Panc1 (cell line): Measurements from ENCODE around the gene PARVG.

Experiments used
- POLR2AphosphoS5 ChIP-seq: IDR thresholded peaks from 2 replicates; pipeline ENCODE4 v1.6.1; 2012; ENCODE audit warnings: mild to moderate bottlenecking, low read depth, low read length, moderate library complexity
- SIN3A ChIP-seq: IDR thresholded peaks from 2 replicates; pipeline ENCODE4 v1.6.1; 2012; ENCODE audit warnings: low read depth, mild to moderate bottlenecking, low read length, moderate library complexity, borderline replicate concordance; ENCODE audit not compliant: insufficient read depth
- TF ChIP-seq, protein P1 (sequence below): fragments of 450-650 bp; IDR thresholded peaks from 2 replicates; pipeline ENCODE4 v1.5.1; 2017; ENCODE audit warnings: mild to moderate bottlenecking
- TF ChIP-seq, protein P2 (sequence below), 2 experiments: IDR thresholded peaks; 2 replicates each; pipeline ENCODE4 v1.6.1; 2011 to 2012; ENCODE audit warnings: low read depth in 2 of 2, control low read depth in 1 of 2, low read length in 1 of 2, mild to moderate bottlenecking in 1 of 2, moderate library complexity in 1 of 2; ENCODE audit not compliant: insufficient read depth in 1 of 2

DNA sequence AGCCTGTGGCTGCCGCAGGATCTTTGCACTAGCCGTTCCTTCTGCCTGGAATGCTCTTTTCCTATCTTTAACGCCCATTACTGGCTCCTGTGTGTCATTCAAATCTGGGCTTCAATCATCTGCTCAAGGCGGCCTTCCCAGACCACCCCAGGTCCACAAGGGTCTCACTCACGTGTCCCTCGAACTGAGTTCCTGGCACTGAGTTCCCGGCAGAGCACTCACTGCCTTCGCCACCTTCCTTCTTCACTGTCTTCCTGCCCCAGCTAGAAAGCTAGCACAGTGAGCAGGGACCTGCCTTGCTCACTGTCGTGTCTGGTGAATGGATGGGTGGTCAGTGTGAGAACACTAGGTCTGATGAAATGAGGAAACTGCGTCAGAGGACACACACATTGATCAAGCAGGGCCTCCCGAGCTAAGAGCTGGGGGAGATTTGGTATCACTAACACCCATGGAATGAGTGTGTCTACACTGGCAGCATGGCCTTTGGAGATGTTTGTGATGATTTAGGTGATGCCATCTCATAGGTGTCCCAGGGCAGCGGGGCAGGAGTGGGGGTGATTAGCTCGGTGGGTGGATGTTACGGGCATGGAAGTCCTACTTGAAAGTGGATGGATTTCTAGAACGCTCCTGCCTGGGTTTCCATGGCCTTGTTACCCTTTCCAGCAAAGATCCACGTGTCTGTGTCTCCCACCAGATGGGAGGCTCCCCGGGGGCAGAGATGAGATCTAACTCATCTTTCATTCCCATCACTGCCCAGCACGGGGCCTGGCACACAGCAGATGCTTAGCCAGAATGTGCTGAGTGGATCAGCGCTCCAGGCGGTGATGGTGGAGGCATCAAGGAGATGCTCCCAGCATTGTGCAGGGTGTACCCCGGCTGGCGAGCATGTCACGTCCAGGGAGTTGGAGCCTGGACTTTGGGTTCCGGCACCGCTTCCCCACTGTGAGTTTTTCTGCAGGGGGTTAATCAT is 67.5 kb downstream of the PARVG start:
- TF ChIP-seq, protein P1, sequence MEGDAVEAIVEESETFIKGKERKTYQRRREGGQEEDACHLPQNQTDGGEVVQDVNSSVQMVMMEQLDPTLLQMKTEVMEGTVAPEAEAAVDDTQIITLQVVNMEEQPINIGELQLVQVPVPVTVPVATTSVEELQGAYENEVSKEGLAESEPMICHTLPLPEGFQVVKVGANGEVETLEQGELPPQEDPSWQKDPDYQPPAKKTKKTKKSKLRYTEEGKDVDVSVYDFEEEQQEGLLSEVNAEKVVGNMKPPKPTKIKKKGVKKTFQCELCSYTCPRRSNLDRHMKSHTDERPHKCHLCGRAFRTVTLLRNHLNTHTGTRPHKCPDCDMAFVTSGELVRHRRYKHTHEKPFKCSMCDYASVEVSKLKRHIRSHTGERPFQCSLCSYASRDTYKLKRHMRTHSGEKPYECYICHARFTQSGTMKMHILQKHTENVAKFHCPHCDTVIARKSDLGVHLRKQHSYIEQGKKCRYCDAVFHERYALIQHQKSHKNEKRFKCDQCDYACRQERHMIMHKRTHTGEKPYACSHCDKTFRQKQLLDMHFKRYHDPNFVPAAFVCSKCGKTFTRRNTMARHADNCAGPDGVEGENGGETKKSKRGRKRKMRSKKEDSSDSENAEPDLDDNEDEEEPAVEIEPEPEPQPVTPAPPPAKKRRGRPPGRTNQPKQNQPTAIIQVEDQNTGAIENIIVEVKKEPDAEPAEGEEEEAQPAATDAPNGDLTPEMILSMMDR, result no peak
- no peak for TF ChIP-seq POLR2AphosphoS5
- no peak for TF ChIP-seq SIN3A
- TF ChIP-seq, protein P2, sequence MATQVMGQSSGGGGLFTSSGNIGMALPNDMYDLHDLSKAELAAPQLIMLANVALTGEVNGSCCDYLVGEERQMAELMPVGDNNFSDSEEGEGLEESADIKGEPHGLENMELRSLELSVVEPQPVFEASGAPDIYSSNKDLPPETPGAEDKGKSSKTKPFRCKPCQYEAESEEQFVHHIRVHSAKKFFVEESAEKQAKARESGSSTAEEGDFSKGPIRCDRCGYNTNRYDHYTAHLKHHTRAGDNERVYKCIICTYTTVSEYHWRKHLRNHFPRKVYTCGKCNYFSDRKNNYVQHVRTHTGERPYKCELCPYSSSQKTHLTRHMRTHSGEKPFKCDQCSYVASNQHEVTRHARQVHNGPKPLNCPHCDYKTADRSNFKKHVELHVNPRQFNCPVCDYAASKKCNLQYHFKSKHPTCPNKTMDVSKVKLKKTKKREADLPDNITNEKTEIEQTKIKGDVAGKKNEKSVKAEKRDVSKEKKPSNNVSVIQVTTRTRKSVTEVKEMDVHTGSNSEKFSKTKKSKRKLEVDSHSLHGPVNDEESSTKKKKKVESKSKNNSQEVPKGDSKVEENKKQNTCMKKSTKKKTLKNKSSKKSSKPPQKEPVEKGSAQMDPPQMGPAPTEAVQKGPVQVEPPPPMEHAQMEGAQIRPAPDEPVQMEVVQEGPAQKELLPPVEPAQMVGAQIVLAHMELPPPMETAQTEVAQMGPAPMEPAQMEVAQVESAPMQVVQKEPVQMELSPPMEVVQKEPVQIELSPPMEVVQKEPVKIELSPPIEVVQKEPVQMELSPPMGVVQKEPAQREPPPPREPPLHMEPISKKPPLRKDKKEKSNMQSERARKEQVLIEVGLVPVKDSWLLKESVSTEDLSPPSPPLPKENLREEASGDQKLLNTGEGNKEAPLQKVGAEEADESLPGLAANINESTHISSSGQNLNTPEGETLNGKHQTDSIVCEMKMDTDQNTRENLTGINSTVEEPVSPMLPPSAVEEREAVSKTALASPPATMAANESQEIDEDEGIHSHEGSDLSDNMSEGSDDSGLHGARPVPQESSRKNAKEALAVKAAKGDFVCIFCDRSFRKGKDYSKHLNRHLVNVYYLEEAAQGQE (IDR thresholded peaks at IDR 0.05; ENCODE audit: insufficient read depth in 1 of 2, low read depth in 2 of 2, low read length in 1 of 2), result no peak
